HG02840 (cell line): ENCODE data around the gene FGF2.

Experiments used
- ATAC-seq: cut with Tn5 transposase; IDR thresholded peaks from one replicate; pipeline ENCODE4 v1.9.1; 2021; ENCODE audit warnings: mild to moderate bottlenecking, moderate library complexity, moderate number of reproducible peaks; ENCODE audit not compliant: unreplicated experiment, low FRiP score

Gene FGF2

GRCh38 chr4:122882857-122883735 lies 56.5 kb downstream of the FGF2 start:
- ATAC-seq, result no peak

GRCh38 chr4:122884499-122884898 lies 57.9 kb downstream of the FGF2 start:
- ATAC-seq, result no peak

- no peak for ATAC-seq
Observed at GRCh38 chr4:122889726-122890125, 63.1 kb downstream of the FGF2 start.

DNA sequence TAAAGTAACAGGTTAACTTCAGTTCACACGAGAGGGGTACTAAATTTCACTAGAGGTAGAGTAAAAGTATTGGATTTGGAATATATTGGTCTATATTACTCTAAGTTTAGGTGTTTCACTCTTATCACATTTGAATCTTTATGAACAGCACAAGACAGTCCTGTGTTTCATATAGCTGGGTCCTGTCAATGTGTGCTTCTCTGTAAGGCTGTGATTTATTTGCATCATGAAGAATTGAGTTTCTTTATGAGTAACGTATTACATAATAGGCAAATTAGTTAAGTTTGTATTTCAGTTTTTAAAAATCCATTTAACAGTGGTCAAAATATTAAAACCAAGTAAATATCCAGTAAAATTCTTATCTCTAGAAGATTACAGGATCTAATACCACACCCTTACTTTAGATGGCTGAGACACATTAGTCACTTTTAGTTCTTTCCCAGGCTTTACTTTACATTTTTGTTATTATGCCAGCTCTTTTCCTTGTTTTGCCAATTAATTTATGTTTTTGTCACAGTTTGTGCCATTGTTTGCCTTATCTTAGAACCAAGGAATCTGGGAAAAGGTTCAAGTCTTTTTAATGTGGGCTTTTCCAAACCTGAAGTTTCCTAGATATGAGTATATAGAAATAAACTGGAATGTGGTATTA lies 63.6 kb downstream of the FGF2 start:
- ATAC-seq, result no peak

DNA sequence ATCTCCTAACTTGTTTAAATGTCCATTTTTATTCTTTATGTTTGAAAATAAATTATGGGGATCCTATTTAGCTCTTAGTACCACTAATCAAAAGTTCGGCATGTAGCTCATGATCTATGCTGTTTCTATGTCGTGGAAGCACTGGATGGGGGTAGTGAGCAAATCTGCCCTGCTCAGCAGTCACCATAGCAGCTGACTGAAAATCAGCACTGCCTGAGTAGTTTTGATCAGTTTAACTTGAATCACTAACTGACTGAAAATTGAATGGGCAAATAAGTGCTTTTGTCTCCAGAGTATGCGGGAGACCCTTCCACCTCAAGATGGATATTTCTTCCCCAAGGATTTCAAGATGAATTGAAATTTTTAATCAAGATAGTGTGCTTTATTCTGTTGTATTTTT lies 68.2 kb downstream of the FGF2 start:
- no peak for ATAC-seq

- no peak for ATAC-seq
Observed at GRCh38 chr4:122895336-122895995, 68.8 kb downstream of the FGF2 start.

DNA sequence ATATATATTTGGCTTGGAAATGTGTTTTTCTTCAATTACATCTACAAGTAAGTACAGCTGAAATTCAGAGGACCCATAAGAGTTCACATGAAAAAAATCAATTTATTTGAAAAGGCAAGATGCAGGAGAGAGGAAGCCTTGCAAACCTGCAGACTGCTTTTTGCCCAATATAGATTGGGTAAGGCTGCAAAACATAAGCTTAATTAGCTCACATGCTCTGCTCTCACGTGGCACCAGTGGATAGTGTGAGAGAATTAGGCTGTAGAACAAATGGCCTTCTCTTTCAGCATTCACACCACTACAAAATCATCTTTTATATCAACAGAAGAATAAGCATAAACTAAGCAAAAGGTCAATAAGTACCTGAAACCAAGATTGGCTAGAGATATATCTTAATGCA lies 69.6 kb downstream of the FGF2 start:
- no peak for ATAC-seq

DNA sequence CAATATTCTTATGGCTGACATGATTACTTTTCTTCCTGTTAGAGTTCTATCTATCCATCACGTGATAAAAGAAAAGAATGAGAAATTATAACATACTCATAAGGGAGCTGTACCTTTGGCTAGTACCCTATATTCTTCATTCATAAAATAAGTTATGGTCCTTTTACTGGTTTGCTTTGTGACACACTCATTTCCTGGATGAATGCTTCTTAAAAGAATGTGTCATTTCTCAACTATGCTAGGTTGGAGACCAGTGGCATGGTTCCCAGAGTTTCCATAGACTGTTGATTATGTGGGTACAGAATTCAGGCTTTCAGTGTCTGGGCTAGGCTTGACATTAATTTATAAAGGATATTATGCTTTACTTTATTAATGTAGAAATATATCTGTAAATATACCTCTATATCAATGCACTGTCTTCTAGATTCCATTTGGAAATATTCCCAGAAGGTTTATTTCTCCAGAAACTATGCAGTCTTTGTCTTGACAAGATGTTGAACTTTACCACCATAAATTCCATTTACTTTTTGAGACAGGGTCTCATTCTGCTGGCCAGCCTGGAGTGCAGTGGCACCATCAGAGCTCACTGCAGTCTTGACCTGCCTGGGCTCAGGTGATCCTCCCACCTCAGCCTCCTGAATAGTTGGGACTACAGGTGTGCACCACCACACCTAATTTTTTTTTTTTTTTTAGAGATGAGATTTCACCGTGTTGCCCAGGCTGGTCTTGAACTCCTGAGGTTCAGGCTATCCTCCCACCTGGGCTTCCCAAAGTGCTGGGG lies 71.9 kb downstream of the FGF2 start:
- ATAC-seq, result no peak

- ATAC-seq, result no peak
Observed at GRCh38 chr4:122899682-122900081, 73.1 kb downstream of the FGF2 start.

- ATAC-seq, result no peak
Observed at GRCh38 chr4:122900314-122900713, 73.7 kb downstream of the FGF2 start.

GRCh38 chr4:122901247-122902010 lies 74.8 kb downstream of the FGF2 start:
- ATAC-seq, result no peak

GRCh38 chr4:122903766-122904288 lies 77.2 kb downstream of the FGF2 start:
- ATAC-seq, result no peak

GRCh38 chr4:122906859-122907305 lies 80.3 kb downstream of the FGF2 start:
- ATAC-seq, result no peak

- no peak for ATAC-seq
Observed at GRCh38 chr4:122908223-122908622, 81.6 kb downstream of the FGF2 start.

- ATAC-seq, result no peak
Observed at GRCh38 chr4:122909683-122910082, 83.1 kb downstream of the FGF2 start.

DNA sequence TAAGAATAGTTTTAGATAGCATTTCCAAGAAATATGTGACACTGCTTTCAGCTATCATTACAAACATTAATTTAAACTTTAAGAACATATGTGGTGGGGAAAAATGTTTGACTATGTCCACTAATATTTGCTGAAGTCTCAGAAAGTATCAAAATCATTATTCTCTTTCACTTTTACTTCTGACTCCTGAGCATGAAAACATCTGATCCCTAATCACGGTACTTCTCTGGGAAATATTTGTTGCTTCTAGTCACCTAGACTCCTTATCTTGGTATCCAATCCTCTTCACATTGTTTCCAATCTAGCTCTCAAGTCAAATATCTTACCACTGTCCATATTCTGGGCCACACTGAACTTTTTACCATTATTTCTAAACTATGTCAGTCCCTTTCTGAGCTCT lies 85.0 kb downstream of the FGF2 start:
- no peak for ATAC-seq

DNA sequence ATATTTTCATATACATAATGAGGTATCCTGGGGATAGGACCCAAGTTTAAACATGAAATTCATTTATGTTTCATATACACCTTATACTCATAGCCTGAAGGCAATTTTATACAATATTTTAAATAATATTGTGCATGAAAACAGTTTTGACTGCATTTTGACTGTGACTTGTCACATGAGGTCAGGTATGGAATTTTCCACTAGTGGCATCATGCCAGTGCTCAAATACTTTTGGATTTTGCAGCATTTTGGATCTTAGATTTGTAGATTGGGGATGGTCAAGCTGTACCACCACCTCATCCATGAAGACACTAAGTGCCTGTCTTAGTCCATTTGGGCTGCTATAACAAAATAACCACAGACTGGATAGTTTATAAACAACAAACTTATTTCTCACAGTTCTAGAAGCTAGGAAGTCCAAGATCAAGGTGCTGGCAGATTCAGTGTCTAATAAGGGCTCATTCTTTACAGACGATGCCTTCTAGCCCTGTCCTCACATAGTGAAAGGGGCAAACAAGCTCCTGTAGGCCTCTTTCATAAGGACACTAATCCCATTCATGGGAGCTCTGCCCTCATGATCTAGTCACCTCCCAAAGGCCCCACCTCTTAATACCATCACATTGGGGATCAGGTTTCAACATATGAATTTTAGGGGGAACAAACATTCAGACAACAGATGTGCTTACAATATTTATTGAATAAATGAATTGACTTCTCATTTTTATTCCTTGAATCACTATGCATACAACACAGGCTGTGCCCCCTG lies 86.4 kb downstream of the FGF2 start:
- no peak for ATAC-seq

DNA sequence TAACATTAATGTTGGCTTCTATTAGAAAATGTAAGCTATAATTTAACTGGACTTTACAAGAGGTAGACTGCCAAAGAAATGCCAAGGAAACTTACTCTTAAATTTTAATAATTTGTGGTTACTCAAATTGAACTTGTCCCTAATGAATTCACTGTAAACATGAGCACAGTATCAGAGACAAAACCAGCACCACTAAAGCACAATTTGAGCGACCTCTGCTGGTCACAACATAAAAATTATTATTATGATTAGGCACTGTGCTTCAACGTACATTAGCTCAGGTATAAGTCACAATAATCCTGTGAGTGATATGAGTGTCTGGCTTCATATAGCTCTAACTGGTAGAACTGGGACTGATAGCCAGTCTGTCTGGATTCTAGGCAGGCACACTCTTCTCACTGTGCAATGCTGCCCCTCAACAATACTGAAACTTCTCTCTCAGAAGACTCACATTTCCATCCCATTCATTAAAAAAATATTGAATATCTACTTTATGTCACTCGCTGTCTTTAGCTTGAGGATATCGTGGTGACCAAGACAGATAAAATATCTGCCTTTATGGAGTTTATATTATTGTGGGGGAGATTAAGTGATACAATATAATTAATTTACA lies 87.8 kb downstream of the FGF2 start:
- no peak for ATAC-seq
